ENCODE data around the gene BAZ1B. TPM values are rescaled to one million over a fixed set of nuclear protein-coding genes. Genes with fewer than 3 reads are reported as not detected.

Gene BAZ1B
- total RNA-seq, 1 donor = 52.2 TPM

Other genes with a start within 250 kb of the BAZ1B start
- gene NSUN5, start 213.5 kb downstream of the BAZ1B start, total RNA-seq = 12.9 TPM
- not detected for gene TRIM50, start 194.2 kb downstream of the BAZ1B start, total RNA-seq
- gene FKBP6, start 194.1 kb downstream of the BAZ1B start, total RNA-seq = not detected
- 0.21 TPM for gene FZD9, start 88.5 kb downstream of the BAZ1B start, total RNA-seq
- 60.7 TPM for gene BCL7B, start 35.4 kb upstream of the BAZ1B start, total RNA-seq
- gene TBL2, start 56.3 kb upstream of the BAZ1B start, total RNA-seq = 11.5 TPM
- gene MLXIPL, start 102.2 kb upstream of the BAZ1B start, total RNA-seq = 0.42 TPM
- gene VPS37D, start 145.5 kb upstream of the BAZ1B start, total RNA-seq = 0.63 TPM
- gene DNAJC30, start 161.2 kb upstream of the BAZ1B start, total RNA-seq = 1.9 TPM
- gene BUD23, start 161.3 kb upstream of the BAZ1B start, total RNA-seq = 31.7 TPM
- gene STX1A, start 197.4 kb upstream of the BAZ1B start, total RNA-seq = 18.6 TPM
- gene ABHD11, start 216.5 kb upstream of the BAZ1B start, total RNA-seq = 5.6 TPM
- not detected for gene CLDN3, start 248.0 kb upstream of the BAZ1B start, total RNA-seq

All from mononuclear cell (primary cell).